OCI-LY7 (cell line): ENCODE data around the gene RPL13. TPM values are rescaled to one million over a fixed set of nuclear protein-coding genes. Genes with fewer than 3 reads are reported as not detected.

Experiments
- BruUV-seq: library from RNA; stranded (reverse); fragments of 400-500 nt; replicated peaks from 2 replicates; lab custom pipeline; 2021; lab: Mats Ljungman, UMichigan
- CTCF ChIA-PET: fragments of 300-600 bp; sonication (Branson Sonifier 250); formaldehyde crosslinking; loops from one replicate; lab custom pipeline; 2022; ENCODE audit warnings: antibody characterized with exemption; ENCODE audit not compliant: unreplicated experiment; lab: Charles Lee
- POLR2A ChIA-PET: fragments of 300-600 bp; sonication (Branson Sonifier 250); formaldehyde crosslinking; loops from one replicate; lab custom pipeline; 2022; ENCODE audit warnings: antibody characterized with exemption; lab: Charles Lee
- DNase-seq: peaks from one replicate; pipeline ENCODE4 v3.0.0-alpha.2; 2015; ENCODE audit warnings: low spot score
- H2AFZ ChIP-seq: fragments of 200-600 bp; sonication (generic), shearing (Covaris generic); 2 replicates; pipeline ENCODE4 v1.6.1; 2014; ENCODE audit warnings: mild to moderate bottlenecking, antibody characterized with exemption, low read length, moderate library complexity
- H3K27ac ChIP-seq: fragments of 200-600 bp; sonication (generic); 2 replicates; pipeline ENCODE4 v1.5.1; 2014; ENCODE audit warnings: mixed run types, low read depth, mild to moderate bottlenecking, moderate library complexity, low read length, inconsistent platforms; ENCODE audit not compliant: poor library complexity, severe bottlenecking
- H3K36me3 ChIP-seq: fragments of 200-600 bp; sonication (generic); 2 replicates; pipeline ENCODE4 v1.6.1; 2014; ENCODE audit warnings: mild to moderate bottlenecking, antibody characterized with exemption, low read length, moderate library complexity, mixed read lengths; ENCODE audit not compliant: insufficient read depth
- H3K4me1 ChIP-seq: fragments of 200-600 bp; sonication (generic); 2 replicates; pipeline ENCODE4 v1.5.1; 2014; ENCODE audit warnings: mild to moderate bottlenecking, low read length; ENCODE audit not compliant: insufficient read depth, poor library complexity, severe bottlenecking
- H3K4me2 ChIP-seq: fragments of 200-600 bp; sonication (generic); 2 replicates; pipeline ENCODE4 v1.6.1; 2014; ENCODE audit warnings: mild to moderate bottlenecking, low read length
- H3K4me3 ChIP-seq: fragments of 200-600 bp; sonication (generic); 2 replicates; pipeline ENCODE4 v1.5.1; 2014; ENCODE audit warnings: mild to moderate bottlenecking, low read depth, low read length; ENCODE audit not compliant: poor library complexity, severe bottlenecking
- H3K79me2 ChIP-seq: fragments of 200-600 bp; sonication (generic); 2 replicates; pipeline ENCODE4 v1.6.1; 2016; ENCODE audit warnings: low read depth, mild to moderate bottlenecking, low read length, moderate library complexity, mixed read lengths; ENCODE audit not compliant: insufficient read depth
- H3K9me2 ChIP-seq: fragments of 200-600 bp; sonication (generic); 2 replicates; pipeline ENCODE4 v1.6.1; 2016; ENCODE audit warnings: mild to moderate bottlenecking, low read length, mixed read lengths; ENCODE audit not compliant: insufficient read depth
- H3K9me3 ChIP-seq: fragments of 200-600 bp; sonication (generic); 2 replicates; pipeline ENCODE4 v1.6.1; 2014; ENCODE audit warnings: mild to moderate bottlenecking, mixed run types, low read length, mixed read lengths
- H4K20me1 ChIP-seq: fragments of 200-600 bp; sonication (generic); 2 replicates; pipeline ENCODE4 v1.6.1; 2014; ENCODE audit warnings: mild to moderate bottlenecking, antibody characterized with exemption, low read length, moderate library complexity, mixed read lengths; ENCODE audit not compliant: insufficient read depth
- CTCF ChIP-seq: fragments of 200-600 bp; sonication (generic); conservative IDR thresholded peaks from 2 replicates; pipeline ENCODE4 v1.5.1; 2014; ENCODE audit warnings: mild to moderate bottlenecking, antibody characterized with exemption, low read length, moderate library complexity, mixed read lengths
- EZH2phosphoT487 ChIP-seq: fragments of 200-600 bp; sonication (generic); IDR thresholded peaks from 2 replicates; pipeline ENCODE4 v1.6.1; 2018; ENCODE audit warnings: low read depth, borderline replicate concordance, mild to moderate bottlenecking, mixed run types, antibody characterized with exemption, low read length, moderate library complexity, mixed read lengths
- intact Hi-C: fragments of 100-400 bp; cut with micrococcal nuclease; formaldehyde crosslinking; loops from one replicate; pipeline ENCODE4 v1.10.0; 2022; ENCODE audit not compliant: unreplicated experiment
- total RNA-seq, 2 experiments: library from RNA; depleted of rRNA in 1 of 2; stranded (reverse); fragments of >200 nt in 1 of 2; shearing (Covaris generic) in 1 of 2; gene quantifications; 2 replicates each; pipeline ENCODE4 v1.2.3, GENCODE V29; 2014 to 2022

The RPL13 gene
- total RNA-seq, 2 experiments from 2014 or later = 2,928 to 9,791 TPM

GRCh38 chr16:89607453-89607852 is 47.0 kb downstream of the RPL13 start:
- H3K79me2 ChIP-seq = no peaks in the 10 kb centered on the region
- ChIA-PET POLR2A (no interaction called here), CTCF (no interaction called here)
- no peaks in the 10 kb centered on the region for H3K9me3 ChIP-seq
- H3K36me3 ChIP-seq = no peaks in the 10 kb centered on the region
- no peak overlapping the region for H3K4me2 ChIP-seq
- no peak overlapping the region for H3K27ac ChIP-seq
- no peak for DNase-seq
- H3K4me3 ChIP-seq = no peak overlapping the region
- no peaks in the 10 kb centered on the region for H4K20me1 ChIP-seq
- no peaks in the 10 kb centered on the region for H3K4me1 ChIP-seq
- H2AFZ ChIP-seq = no peak overlapping the region
- intact Hi-C loops = no loop called here
- TF ChIP-seq CTCF = no peak
- no peak for TF ChIP-seq EZH2phosphoT487
- H3K9me2 ChIP-seq = no peaks in the 10 kb centered on the region
- no TSS peak for BruUV-seq

- Histone ChIP-seq H3K27ac (no peak overlapping the region), H3K9me3 (no peaks in the 10 kb centered on the region), H3K4me1 (no peaks in the 10 kb centered on the region), H3K79me2 (no peaks in the 10 kb centered on the region), H3K4me3 (no peak overlapping the region), H3K4me2 (no peak overlapping the region), H2AFZ (no peak overlapping the region), H3K9me2 (no peaks in the 10 kb centered on the region), H3K36me3 (no peaks in the 10 kb centered on the region), H4K20me1 (no peaks in the 10 kb centered on the region)
- TF ChIP-seq EZH2phosphoT487 = no peak
- TF ChIP-seq CTCF = no peak
- no TSS peak for BruUV-seq
- DNase-seq = no peak
- intact Hi-C loops = no loop called here
- ChIA-PET CTCF (no interaction called here), POLR2A (no interaction called here)
Measured at GRCh38 chr16:89607937-89608740, 47.7 kb downstream of the RPL13 start.

GRCh38 chr16:89610108-89610453 is 49.6 kb downstream of the RPL13 start:
- Histone ChIP-seq H3K27ac (no peak overlapping the region), H3K9me2 (no peaks in the 10 kb centered on the region), H3K4me2 (no peak overlapping the region), H3K4me3 (no peak overlapping the region), H2AFZ (no peak overlapping the region), H3K79me2 (no peaks in the 10 kb centered on the region), H3K9me3 (no peaks in the 10 kb centered on the region), H3K4me1 (no peaks in the 10 kb centered on the region), H3K36me3 (no peaks in the 10 kb centered on the region), H4K20me1 (no peaks in the 10 kb centered on the region)
- BruUV-seq = no TSS peak
- no peak for DNase-seq
- ChIA-PET POLR2A (no interaction called here), CTCF (no interaction called here)
- intact Hi-C loops = no loop called here
- TF ChIP-seq EZH2phosphoT487 (no peak), CTCF (no peak)
